NB4 (cell line): Measurements from ENCODE around the gene CBX3.

Source experiments
- MYC ChIP-seq: IDR thresholded peaks from 2 replicates; pipeline ENCODE4 v1.6.1; 2011; ENCODE audit warnings: low read depth, low read length
- POLR2A ChIP-seq: IDR thresholded peaks from 2 replicates; pipeline ENCODE4 v1.6.1; 2011; ENCODE audit warnings: mild to moderate bottlenecking; ENCODE audit not compliant: insufficient read length; ENCODE audit errors: extremely low read depth
- TF ChIP-seq, protein P1 (sequence below): IDR thresholded peaks from one replicate; pipeline ENCODE4 v1.5.1; 2012; ENCODE audit warnings: low read depth, low read length
- TF ChIP-seq, protein P2 (sequence below): IDR thresholded peaks from 2 replicates; pipeline ENCODE4 v1.6.1; 2011; ENCODE audit warnings: low read depth, low read length

GRCh38 chr7:26200038-26200443 is 1.5 kb upstream of the CBX3 start:
- TF ChIP-seq POLR2A = no peak
- TF ChIP-seq, protein P1, sequence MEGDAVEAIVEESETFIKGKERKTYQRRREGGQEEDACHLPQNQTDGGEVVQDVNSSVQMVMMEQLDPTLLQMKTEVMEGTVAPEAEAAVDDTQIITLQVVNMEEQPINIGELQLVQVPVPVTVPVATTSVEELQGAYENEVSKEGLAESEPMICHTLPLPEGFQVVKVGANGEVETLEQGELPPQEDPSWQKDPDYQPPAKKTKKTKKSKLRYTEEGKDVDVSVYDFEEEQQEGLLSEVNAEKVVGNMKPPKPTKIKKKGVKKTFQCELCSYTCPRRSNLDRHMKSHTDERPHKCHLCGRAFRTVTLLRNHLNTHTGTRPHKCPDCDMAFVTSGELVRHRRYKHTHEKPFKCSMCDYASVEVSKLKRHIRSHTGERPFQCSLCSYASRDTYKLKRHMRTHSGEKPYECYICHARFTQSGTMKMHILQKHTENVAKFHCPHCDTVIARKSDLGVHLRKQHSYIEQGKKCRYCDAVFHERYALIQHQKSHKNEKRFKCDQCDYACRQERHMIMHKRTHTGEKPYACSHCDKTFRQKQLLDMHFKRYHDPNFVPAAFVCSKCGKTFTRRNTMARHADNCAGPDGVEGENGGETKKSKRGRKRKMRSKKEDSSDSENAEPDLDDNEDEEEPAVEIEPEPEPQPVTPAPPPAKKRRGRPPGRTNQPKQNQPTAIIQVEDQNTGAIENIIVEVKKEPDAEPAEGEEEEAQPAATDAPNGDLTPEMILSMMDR = no peak
- TF ChIP-seq, protein P2, sequence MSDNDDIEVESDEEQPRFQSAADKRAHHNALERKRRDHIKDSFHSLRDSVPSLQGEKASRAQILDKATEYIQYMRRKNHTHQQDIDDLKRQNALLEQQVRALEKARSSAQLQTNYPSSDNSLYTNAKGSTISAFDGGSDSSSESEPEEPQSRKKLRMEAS = peak; percentile 50
- TF ChIP-seq MYC = peak; percentile 70
